ENCODE results near the gene A4GNT.
"Not testable (repeated sequence)": the region's sequence is repeated elsewhere in the genome, so short reads cannot be mapped to it uniquely, and the experiment has no call there.

Gene A4GNT

DNA sequence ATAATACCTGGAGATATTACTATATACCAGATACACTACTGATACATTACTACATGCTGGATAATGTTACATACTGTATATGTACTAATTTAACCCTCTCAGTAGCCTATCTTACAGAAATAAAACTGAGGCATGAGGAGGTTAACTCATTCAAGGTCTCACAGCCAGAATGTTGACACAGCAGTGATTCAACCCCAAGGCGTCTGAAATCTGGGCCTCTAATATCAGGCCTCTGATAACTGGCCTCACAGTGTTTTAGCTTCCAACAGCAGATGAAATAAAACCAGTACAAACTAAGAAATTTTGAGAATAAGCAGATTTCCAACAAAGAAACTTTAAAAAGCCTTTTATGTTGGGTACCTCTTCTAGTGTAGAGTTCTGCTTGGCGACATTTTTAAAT lies 40.2 kb downstream of the A4GNT start:
- no peak for DNase-seq
- POLR2A ChIA-PET, result no interaction called here

GRCh38 chr3:138089091-138089490 lies 43.1 kb downstream of the A4GNT start:
- no peaks in the 10 kb centered on the region for H3K27me3 ChIP-seq (replicated peaks in 2 of 5; ENCODE audit: control insufficient read depth in 4 of 5, insufficient read depth in 5 of 5, low read length in 4 of 5)
- DNase-seq, result no peak
- 87% methylated on average over 2 of the region's 3 CpGs for WGBS (ENCODE audit: insufficient coverage)
- peaks cover 0 to 14% (median 0%) of the 10 kb centered on the region in 5 experiments for H3K9me3 ChIP-seq (ENCODE audit: control extremely low read depth in 1 of 5, control insufficient read depth in 4 of 5, insufficient read depth in 2 of 5, low read depth in 1 of 5, low read length in 4 of 5)
- no peak overlapping the region for H3K27ac ChIP-seq (ENCODE audit: insufficient read depth in 1 of 2, low read depth in 1 of 2, low read length in 2 of 2, poor library complexity in 1 of 2, severe bottlenecking in 2 of 2)
- H3K4me1 ChIP-seq (ENCODE audit: control extremely low read depth in 1 of 4, control insufficient read depth in 4 of 4, insufficient read depth in 4 of 4, low read length in 3 of 4), result no peaks in the 10 kb centered on the region
- ChIA-PET CTCF (interaction anchor here (1.0 to 1.2 kb wide), 3 partner anchors 12 to 22 kb away, joined by 3 to 4 read pairs (median 4); no protein-coding TSS in a partner anchor), POLR2A (no interaction called here)
- no peak overlapping the region for H3K4me3 ChIP-seq (ENCODE audit: control insufficient read depth in 1 of 7, extremely low read depth in 1 of 7, insufficient read depth in 4 of 7, low read depth in 2 of 7, low read length in 6 of 7)
- H3K36me3 ChIP-seq (ENCODE audit: control insufficient read depth in 4 of 4, insufficient read depth in 4 of 4, low read length in 3 of 4), result peaks cover 0 to 24% (median 0%) of the 10 kb centered on the region in 4 experiments

More for the DNA sequence above, 40.2 kb downstream of the A4GNT start:
- 100% methylated on average over 1 of the region's 2 CpGs for WGBS (ENCODE audit: insufficient coverage)
- H3K4me1 ChIP-seq (ENCODE audit: control extremely low read depth in 1 of 4, control insufficient read depth in 4 of 4, insufficient read depth in 4 of 4, low read length in 3 of 4), result no peaks in the 10 kb centered on the region
- peaks cover 0 to 14% (median 0%) of the 10 kb centered on the region in 5 experiments for H3K9me3 ChIP-seq (ENCODE audit: control extremely low read depth in 1 of 5, control insufficient read depth in 4 of 5, insufficient read depth in 2 of 5, low read depth in 1 of 5, low read length in 4 of 5)
- no peaks in the 10 kb centered on the region for H3K27me3 ChIP-seq (replicated peaks in 2 of 5; ENCODE audit: control insufficient read depth in 4 of 5, insufficient read depth in 5 of 5, low read length in 4 of 5)
- no peak overlapping the region for H3K27ac ChIP-seq (ENCODE audit: insufficient read depth in 1 of 2, low read depth in 1 of 2, low read length in 2 of 2, poor library complexity in 1 of 2, severe bottlenecking in 2 of 2)
- no peak overlapping the region for H3K4me3 ChIP-seq (ENCODE audit: control insufficient read depth in 1 of 7, extremely low read depth in 1 of 7, insufficient read depth in 4 of 7, low read depth in 2 of 7, low read length in 6 of 7)
- CTCF ChIA-PET, result interaction anchor here (1.0 kb wide), 1 partner anchor 12 kb away, joined by 3 read pairs; no protein-coding TSS in a partner anchor
- H3K36me3 ChIP-seq (ENCODE audit: control insufficient read depth in 4 of 4, insufficient read depth in 4 of 4, low read length in 3 of 4), result peaks cover 0 to 30% (median 4%) of the 10 kb centered on the region in 4 experiments

GRCh38 chr3:138085745-138086144 lies 46.4 kb downstream of the A4GNT start:
- DNase-seq; H3K4me3 ChIP-seq (ENCODE audit: control insufficient read depth in 1 of 7, extremely low read depth in 1 of 7, insufficient read depth in 4 of 7, low read depth in 2 of 7, low read length in 6 of 7); POLR2A ChIA-PET; H3K9me3 ChIP-seq (ENCODE audit: control extremely low read depth in 1 of 5, control insufficient read depth in 4 of 5, insufficient read depth in 2 of 5, low read depth in 1 of 5, low read length in 4 of 5); H3K4me1 ChIP-seq (ENCODE audit: control extremely low read depth in 1 of 4, control insufficient read depth in 4 of 4, insufficient read depth in 4 of 4, low read length in 3 of 4); H3K27me3 ChIP-seq (replicated peaks in 2 of 5; ENCODE audit: control insufficient read depth in 4 of 5, insufficient read depth in 5 of 5, low read length in 4 of 5); H3K27ac ChIP-seq (ENCODE audit: insufficient read depth in 1 of 2, low read depth in 1 of 2, low read length in 2 of 2, poor library complexity in 1 of 2, severe bottlenecking in 2 of 2): not testable (repeated sequence)
- WGBS (ENCODE audit: insufficient coverage), result no CpG with 5 or more reads among the region's 3 CpGs
- CTCF ChIA-PET, result interaction anchor here (1.3 kb wide), 1 partner anchor 16 kb away, joined by 4 read pairs; no protein-coding TSS in a partner anchor
- H3K36me3 ChIP-seq (ENCODE audit: control insufficient read depth in 4 of 4, insufficient read depth in 4 of 4, low read length in 3 of 4), result peaks cover 0 to 21% (median 0%) of the 10 kb centered on the region in 4 experiments

DNA sequence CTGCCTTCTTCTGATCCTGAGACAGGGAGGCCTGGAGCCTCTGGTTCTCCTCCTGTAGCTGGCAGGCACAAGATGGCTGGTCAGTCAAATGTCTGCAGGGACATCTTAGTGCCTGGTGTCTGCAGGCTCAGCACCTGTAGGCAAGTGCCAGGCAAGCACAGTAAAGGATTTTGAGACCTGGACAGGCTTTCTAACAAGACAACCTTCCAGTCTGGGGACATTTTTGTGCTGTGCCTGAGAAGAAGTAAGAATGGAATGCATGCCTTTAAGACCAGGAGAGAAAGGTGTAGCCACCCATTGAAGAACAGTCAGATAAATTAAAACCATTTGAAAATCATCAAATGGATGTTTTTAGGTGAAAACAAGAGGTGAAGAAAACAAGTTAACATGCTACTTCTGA lies 48.0 kb downstream of the A4GNT start:
- no peak overlapping the region for H3K27ac ChIP-seq (ENCODE audit: insufficient read depth in 1 of 2, low read depth in 1 of 2, low read length in 2 of 2, poor library complexity in 1 of 2, severe bottlenecking in 2 of 2)
- POLR2A ChIA-PET, result no interaction called here
- no peaks in the 10 kb centered on the region for H3K27me3 ChIP-seq (replicated peaks in 2 of 5; ENCODE audit: control insufficient read depth in 4 of 5, insufficient read depth in 5 of 5, low read length in 4 of 5)
- no peak for DNase-seq
- no peak overlapping the region for H3K4me3 ChIP-seq (ENCODE audit: control insufficient read depth in 1 of 7, extremely low read depth in 1 of 7, insufficient read depth in 4 of 7, low read depth in 2 of 7, low read length in 6 of 7)
- CTCF ChIA-PET, result interaction anchor here (1.8 kb wide), 1 partner anchor 15 kb away, joined by 5 read pairs; no protein-coding TSS in a partner anchor
- H3K9me3 ChIP-seq (ENCODE audit: control extremely low read depth in 1 of 5, control insufficient read depth in 4 of 5, insufficient read depth in 2 of 5, low read depth in 1 of 5, low read length in 4 of 5), result no peaks in the 10 kb centered on the region
- peaks cover 0 to 21% (median 0%) of the 10 kb centered on the region in 4 experiments for H3K36me3 ChIP-seq (ENCODE audit: control insufficient read depth in 4 of 4, insufficient read depth in 4 of 4, low read length in 3 of 4)
- H3K4me1 ChIP-seq (ENCODE audit: control extremely low read depth in 1 of 4, control insufficient read depth in 4 of 4, insufficient read depth in 4 of 4, low read length in 3 of 4), result no peaks in the 10 kb centered on the region

DNA sequence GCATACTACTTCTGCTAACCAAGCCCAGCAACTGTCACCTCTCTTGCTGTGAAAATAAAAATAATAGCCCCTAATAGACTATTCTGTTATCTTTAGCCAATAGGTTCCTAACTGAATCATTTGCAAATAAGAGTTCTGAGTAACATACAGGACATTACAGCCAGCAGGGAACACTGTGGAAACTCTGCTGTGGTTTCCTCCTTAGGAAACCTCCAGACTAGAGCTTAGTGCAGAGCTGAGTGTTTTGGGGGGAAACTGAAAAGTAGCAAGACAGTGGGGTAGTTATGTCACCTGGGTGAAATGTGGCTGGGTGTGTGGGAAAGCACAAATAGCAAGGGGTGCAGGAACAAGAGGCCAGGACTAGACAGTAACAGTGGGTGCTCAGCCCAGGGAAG lies 49.2 kb downstream of the A4GNT start:
- H3K4me3 ChIP-seq (ENCODE audit: control insufficient read depth in 1 of 7, extremely low read depth in 1 of 7, insufficient read depth in 4 of 7, low read depth in 2 of 7, low read length in 6 of 7), result no peak overlapping the region
- H3K36me3 ChIP-seq (ENCODE audit: control insufficient read depth in 4 of 4, insufficient read depth in 4 of 4, low read length in 3 of 4), result peaks cover 0 to 18% (median 0%) of the 10 kb centered on the region in 4 experiments
- H3K9me3 ChIP-seq (ENCODE audit: control extremely low read depth in 1 of 5, control insufficient read depth in 4 of 5, insufficient read depth in 2 of 5, low read depth in 1 of 5, low read length in 4 of 5), result no peaks in the 10 kb centered on the region
- DNase-seq, result no peak
- no peaks in the 10 kb centered on the region for H3K27me3 ChIP-seq (replicated peaks in 2 of 5; ENCODE audit: control insufficient read depth in 4 of 5, insufficient read depth in 5 of 5, low read length in 4 of 5)
- H3K27ac ChIP-seq (ENCODE audit: insufficient read depth in 1 of 2, low read depth in 1 of 2, low read length in 2 of 2, poor library complexity in 1 of 2, severe bottlenecking in 2 of 2), result no peak overlapping the region
- no peaks in the 10 kb centered on the region for H3K4me1 ChIP-seq (ENCODE audit: control extremely low read depth in 1 of 4, control insufficient read depth in 4 of 4, insufficient read depth in 4 of 4, low read length in 3 of 4)
- ChIA-PET CTCF (interaction anchor here (1.1 to 1.9 kb wide), 4 partner anchors 13 to 35 kb away, joined by 3 to 7 read pairs (median 6); no protein-coding TSS in a partner anchor), POLR2A (no interaction called here)

DNA sequence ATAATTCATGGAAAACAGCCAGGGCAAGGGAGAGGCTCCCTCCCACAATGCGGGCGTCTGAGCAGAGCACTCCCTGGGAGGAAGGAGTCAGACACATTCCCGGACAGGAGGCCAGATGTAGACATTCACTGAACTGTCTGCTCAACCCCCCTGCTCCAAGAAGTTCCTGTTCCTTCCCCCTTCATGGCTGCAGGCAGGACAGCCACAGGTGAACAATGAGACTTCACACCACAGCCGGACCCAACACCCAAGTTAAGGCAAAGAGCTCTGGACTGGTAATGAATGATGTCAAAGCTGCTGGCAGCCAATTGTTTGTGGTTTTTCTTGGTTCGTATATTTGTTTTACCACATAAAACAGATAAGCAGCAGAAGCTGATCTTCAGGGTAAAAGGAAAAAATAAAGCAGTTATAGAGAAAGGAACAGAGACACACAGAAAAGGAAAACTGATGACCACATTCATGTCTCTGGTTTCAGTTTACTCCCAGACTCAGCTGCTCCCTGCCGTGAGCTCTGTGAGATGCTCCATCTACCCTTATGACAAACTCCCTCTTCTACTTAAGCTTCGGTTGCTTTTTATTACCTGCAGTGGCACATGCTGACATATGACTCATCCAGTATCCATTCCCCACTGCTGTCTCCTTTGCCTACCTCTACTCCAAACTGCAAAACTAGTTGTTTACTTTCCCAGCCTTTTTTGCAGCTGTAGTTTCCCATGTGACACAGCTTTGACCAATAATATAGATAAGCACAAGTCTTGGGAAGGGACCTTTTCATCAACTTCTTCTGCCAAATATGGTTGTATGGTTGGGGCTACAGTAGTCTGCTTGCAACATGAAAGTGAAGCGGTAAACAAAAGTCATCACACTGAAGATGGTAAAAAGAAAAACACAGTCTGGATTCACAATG lies 49.9 kb downstream of the A4GNT start:
- WGBS (ENCODE audit: insufficient coverage), result 93% methylated on average over 4 of the region's 8 CpGs
- POLR2A ChIA-PET, result no interaction called here
- Histone ChIP-seq H3K36me3 (ENCODE audit: control insufficient read depth in 4 of 4, insufficient read depth in 4 of 4, low read length in 3 of 4) (peaks cover 0 to 12% (median 0%) of the 10 kb centered on the region in 4 experiments), H3K4me3 (ENCODE audit: control insufficient read depth in 1 of 7, extremely low read depth in 1 of 7, insufficient read depth in 4 of 7, low read depth in 2 of 7, low read length in 6 of 7) (no peak overlapping the region), H3K9me3 (ENCODE audit: control extremely low read depth in 1 of 5, control insufficient read depth in 4 of 5, insufficient read depth in 2 of 5, low read depth in 1 of 5, low read length in 4 of 5) (no peaks in the 10 kb centered on the region), H3K27ac (ENCODE audit: insufficient read depth in 1 of 2, low read depth in 1 of 2, low read length in 2 of 2, poor library complexity in 1 of 2, severe bottlenecking in 2 of 2) (no peak overlapping the region), H3K27me3 (replicated peaks in 2 of 5; ENCODE audit: control insufficient read depth in 4 of 5, insufficient read depth in 5 of 5, low read length in 4 of 5) (no peaks in the 10 kb centered on the region), H3K4me1 (ENCODE audit: control extremely low read depth in 1 of 4, control insufficient read depth in 4 of 4, insufficient read depth in 4 of 4, low read length in 3 of 4) (no peaks in the 10 kb centered on the region)
- DNase-seq, result peak in 2 of 3 donors; percentile 17 to 38
- CTCF ChIA-PET, result interaction anchor here (1.0 to 1.9 kb wide), 5 partner anchors 12 to 36 kb away, joined by 3 to 7 read pairs (median 5); partner anchors contain the start of gene DZIP1L
